GM23338 (cell line): ENCODE measurements around the gene LMF2. TPM values are rescaled to one million over a fixed set of nuclear protein-coding genes. Genes with fewer than 3 reads are reported as not detected.

ENCODE experiments used
- ATAC-seq: fragments of 200-7000 bp; cut with Tn5 transposase; 3 replicates; pipeline ENCODE4 v1.9.1; 2020
- DNase-seq: peaks from one replicate; pipeline ENCODE4 v3.0.0-alpha.2; 2015; ENCODE audit warnings: low spot score
- H2AFZ ChIP-seq: fragments of 200-600 bp; sonication (generic); 2 replicates; pipeline ENCODE4 v1.8.0; 2016; ENCODE audit warnings: antibody characterized with exemption, mild to moderate bottlenecking, moderate library complexity
- H3F3A ChIP-seq: fragments of 200-600 bp; sonication (generic); replicated peaks from 2 replicates; pipeline ENCODE4 v1.8.0; 2017; ENCODE audit warnings: antibody characterized with exemption, mixed run types, low read depth
- H3K27ac ChIP-seq: fragments of 200-600 bp; sonication (generic); 2 replicates; pipeline ENCODE4 v1.6.1; 2016; ENCODE audit warnings: low read depth
- H3K27me3 ChIP-seq: fragments of 200-600 bp; sonication (generic); 2 replicates; pipeline ENCODE4 v1.8.0; 2016; ENCODE audit warnings: mild to moderate bottlenecking, mixed run types, moderate library complexity; ENCODE audit not compliant: insufficient read depth
- H3K36me3 ChIP-seq: fragments of 200-600 bp; sonication (generic); 2 replicates; pipeline ENCODE4 v1.8.0; 2016; ENCODE audit warnings: mild to moderate bottlenecking; ENCODE audit not compliant: insufficient read depth
- H3K4me1 ChIP-seq: fragments of 200-600 bp; sonication (generic); 2 replicates; pipeline ENCODE4 v1.8.0; 2016; ENCODE audit warnings: mild to moderate bottlenecking, moderate library complexity; ENCODE audit not compliant: insufficient read depth
- H3K4me2 ChIP-seq: fragments of 200-600 bp; sonication (generic); 2 replicates; pipeline ENCODE4 v1.7.1; 2017; ENCODE audit warnings: mixed run types
- H3K4me3 ChIP-seq: fragments of 200-600 bp; sonication (generic); 2 replicates; pipeline ENCODE4 v1.6.1; 2016; ENCODE audit warnings: mixed run types
- H3K79me2 ChIP-seq: fragments of 200-600 bp; sonication (generic); replicated peaks from 2 replicates; pipeline ENCODE4 v1.8.0; 2017; ENCODE audit warnings: mild to moderate bottlenecking; ENCODE audit not compliant: insufficient read depth
- H3K9me2 ChIP-seq: fragments of 200-600 bp; sonication (generic); 2 replicates; pipeline ENCODE4 v1.8.0; 2017; ENCODE audit not compliant: insufficient read depth
- H4K20me1 ChIP-seq: fragments of 200-600 bp; sonication (generic); replicated peaks from 2 replicates; pipeline ENCODE4 v1.8.0; 2017; ENCODE audit warnings: mild to moderate bottlenecking; ENCODE audit not compliant: insufficient read depth
- H3K27ac Mint-ChIP-seq: 2 replicates; pipeline ENCODE4 v1.8.0; 2020; ENCODE audit warnings: inconsistent platforms, mild to moderate bottlenecking, moderate library complexity, mixed read lengths
- H3K27me3 Mint-ChIP-seq: 3 replicates; pipeline ENCODE4 v1.8.0; 2022; ENCODE audit warnings: low read depth, mild to moderate bottlenecking, moderate library complexity, mixed read lengths, inconsistent platforms; ENCODE audit not compliant: insufficient read depth, poor library complexity
- H3K36me3 Mint-ChIP-seq: 3 replicates; pipeline ENCODE4 v1.8.0; 2021; ENCODE audit warnings: low read depth, mild to moderate bottlenecking, inconsistent platforms, moderate library complexity, mixed read lengths
- H3K4me1 Mint-ChIP-seq: 3 replicates; pipeline ENCODE4 v1.8.0; 2020; ENCODE audit warnings: mild to moderate bottlenecking, inconsistent platforms, mixed read lengths
- H3K4me3 Mint-ChIP-seq: 3 replicates; pipeline ENCODE4 v1.8.0; 2021; ENCODE audit warnings: moderate library complexity, mild to moderate bottlenecking, inconsistent platforms, mixed read lengths
- H3K9me3 Mint-ChIP-seq: 3 replicates; pipeline ENCODE4 v1.8.0; 2020; ENCODE audit warnings: moderate library complexity, mild to moderate bottlenecking, inconsistent platforms, mixed read lengths
- CTCF ChIP-seq, 2 experiments: fragments of 200-600 bp in 1 of 2; sonication (generic) in 1 of 2; conservative IDR thresholded peaks; 2 replicates each; pipeline versions ENCODE4 v1.5.1 to v1.6.1; 2016 to 2017; ENCODE audit warnings: antibody characterized with exemption in 2 of 2, low read depth in 2 of 2, mild to moderate bottlenecking in 2 of 2, moderate library complexity in 1 of 2
- ETS1 ChIP-seq: IDR thresholded peaks from 2 replicates; pipeline ENCODE4 v1.6.1; 2016; ENCODE audit warnings: antibody characterized with exemption
- EZH2 ChIP-seq: fragments of 200-600 bp; sonication (generic); IDR thresholded peaks from one replicate; pipeline ENCODE4 v1.8.0; 2017; ENCODE audit warnings: antibody characterized with exemption, mild to moderate bottlenecking, low read depth; ENCODE audit not compliant: unreplicated experiment
- EZH2phosphoT487 ChIP-seq: fragments of 200-600 bp; sonication (generic); IDR thresholded peaks from one replicate; pipeline ENCODE4 v1.8.1; 2018; ENCODE audit warnings: antibody characterized with exemption; ENCODE audit not compliant: unreplicated experiment
- NANOG ChIP-seq: IDR thresholded peaks from 2 replicates; pipeline ENCODE4 v1.6.1; 2016; ENCODE audit warnings: antibody characterized with exemption, borderline replicate concordance
- POLR2AphosphoS5 ChIP-seq: IDR thresholded peaks from 2 replicates; pipeline ENCODE4 v1.6.1; 2016; ENCODE audit warnings: antibody characterized with exemption, low read depth
- STAT1 ChIP-seq: IDR thresholded peaks from one replicate; pipeline ENCODE4 v1.6.1; 2016; ENCODE audit warnings: antibody characterized with exemption; ENCODE audit not compliant: unreplicated experiment
- ZNF114 ChIP-seq: fragments of 250-450 bp; sonication (Bioruptor Pico); IDR thresholded peaks from 2 replicates; pipeline ENCODE4 v1.5.0; 2020; ENCODE audit warnings: mild to moderate bottlenecking, moderate library complexity
- ZNF331 ChIP-seq: fragments of 250-450 bp; sonication (Bioruptor Pico); IDR thresholded peaks from 2 replicates; pipeline ENCODE4 v1.5.0; 2020; ENCODE audit warnings: low read depth, mild to moderate bottlenecking, moderate library complexity
- ZNF462 ChIP-seq: fragments of 250-450 bp; sonication (Bioruptor Pico); IDR thresholded peaks from 2 replicates; pipeline ENCODE4 v1.5.0; 2020; ENCODE audit warnings: mild to moderate bottlenecking, moderate library complexity
- polyA plus RNA-seq: library from polyadenylated mRNA; unstranded; fragments of >200 nt; fragmentation: Nextera tagmentation; extraction: Ambion mirVana; gene quantifications from 2 replicates; pipeline ENCODE4 v1.2.1, GENCODE V29; 2016
- total RNA-seq: library from RNA; depleted of rRNA; stranded (reverse); fragments of >200 nt; shearing (Covaris generic); gene quantifications from 2 replicates; pipeline ENCODE4 v1.2.3, GENCODE V29; 2014

LMF2 gene
- total and polyA plus RNA-seq, 2 experiments from 2014 or later, result 15.6 to 36.3 TPM

DNA sequence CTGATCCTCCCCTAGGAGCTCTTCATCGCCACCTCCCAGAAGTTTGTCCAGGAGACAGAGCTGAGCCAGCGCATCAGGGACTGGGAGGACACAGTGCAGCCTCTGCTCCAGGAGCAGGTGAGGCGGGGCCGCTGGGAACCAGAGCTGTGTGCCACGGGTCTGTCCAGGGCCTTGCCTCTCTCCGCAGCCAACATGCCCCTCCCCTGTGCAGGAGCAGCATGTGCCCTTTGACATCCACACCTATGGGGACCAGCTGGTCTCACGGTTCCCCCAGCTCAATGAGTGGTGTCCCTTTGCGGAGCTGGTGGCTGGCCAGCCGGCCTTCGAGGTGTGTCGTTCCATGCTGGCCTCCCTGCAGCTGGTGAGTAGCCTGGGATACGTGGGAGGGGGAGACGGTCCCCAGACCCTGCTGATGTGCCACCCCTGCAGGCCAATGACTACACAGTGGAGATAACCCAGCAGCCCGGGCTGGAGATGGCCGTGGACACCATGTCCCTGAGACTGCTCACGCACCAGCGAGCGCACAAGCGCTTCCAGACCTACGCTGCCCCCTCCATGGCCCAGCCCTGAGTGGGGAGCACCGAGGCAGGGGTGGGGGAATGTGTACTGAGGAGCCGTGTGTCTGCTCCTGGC is 15.4 kb upstream of the LMF2 start:
- no peak for TF ChIP-seq ETS1
- ATAC-seq (no peak), DNase-seq (no peak)
- Histone ChIP-seq H2AFZ (no peak overlapping the region), H3K79me2 (no peaks in the 10 kb centered on the region), H3K36me3 (no peaks in the 10 kb centered on the region; the same call in 1 of the 2 replicates), H3K4me3 (no peak overlapping the region), H4K20me1 (no peaks in the 10 kb centered on the region; the same call in 1 of the 2 replicates), H3K9me2 (no peaks in the 10 kb centered on the region), H3K4me1 (no peaks in the 10 kb centered on the region; the same call in 1 of the 2 replicates), H3K27me3 (peaks cover 14% of the 10 kb centered on the region), H3K4me2 (no peak overlapping the region), H3F3A (peaks cover 4% of the 10 kb centered on the region), H3K27ac (no peak overlapping the region)
- Mint-ChIP-seq H3K4me1 (peaks cover 11% of the 10 kb centered on the region), H3K4me3 (no peak overlapping the region), H3K36me3 (peaks cover 20% of the 10 kb centered on the region), H3K27ac (no peak overlapping the region), H3K27me3 (peaks cover 22% of the 10 kb centered on the region), H3K9me3 (peaks cover 4% of the 10 kb centered on the region; the same call in 1 of the 3 replicates)

GRCh38 chr22:50522208-50522805 is 14.8 kb upstream of the LMF2 start:
- H3K27ac Mint-ChIP-seq, result no peak overlapping the region
- Histone ChIP-seq H3K4me2 (no peak overlapping the region), H3K4me1 (no peaks in the 10 kb centered on the region; the same call in 1 of the 2 replicates), H3F3A (peaks cover 4% of the 10 kb centered on the region), H3K27ac (no peak overlapping the region), H3K27me3 (peaks cover 8% of the 10 kb centered on the region), H3K4me3 (no peak overlapping the region), H3K36me3 (no peaks in the 10 kb centered on the region; the same call in 1 of the 2 replicates), H2AFZ (no peak overlapping the region), H3K9me2 (no peaks in the 10 kb centered on the region), H4K20me1 (no peaks in the 10 kb centered on the region; the same call in 1 of the 2 replicates), H3K79me2 (no peaks in the 10 kb centered on the region)
- peaks cover 16% of the 10 kb centered on the region for H3K27me3 Mint-ChIP-seq
- peaks cover 22% of the 10 kb centered on the region for H3K36me3 Mint-ChIP-seq
- ATAC-seq (no peak), DNase-seq (no peak)
- H3K4me1 Mint-ChIP-seq, result peaks cover 11% of the 10 kb centered on the region
- H3K4me3 Mint-ChIP-seq, result no peak overlapping the region
- peaks cover 4% of the 10 kb centered on the region; the same call in 1 of the 3 replicates for H3K9me3 Mint-ChIP-seq
- no peak for TF ChIP-seq EZH2
- no peak for TF ChIP-seq EZH2phosphoT487
- no peak for TF ChIP-seq STAT1
- TF ChIP-seq ETS1, result no peak
- no peak for TF ChIP-seq POLR2AphosphoS5
- TF ChIP-seq NANOG, result no peak
- TF ChIP-seq ZNF114, result no peak
- no peak for TF ChIP-seq ZNF462 (CRISPR knock-in tag)
- no peak for TF ChIP-seq CTCF (conservative IDR thresholded peaks at IDR 0.05; ENCODE audit: low read depth in 2 of 2)
- no peak for TF ChIP-seq ZNF331
